SK-MEL-5 (cell line): ENCODE measurements around the gene LORICRIN. TPM values are rescaled to one million over a fixed set of nuclear protein-coding genes. Genes with fewer than 3 reads are reported as not detected.

Experiments
- DNase-seq: peaks from one replicate; pipeline ENCODE4 v3.0.0-alpha.2; 2016; ENCODE audit warnings: low read depth, low spot score
- in situ Hi-C: cut with HindIII; loops from 2 replicates; pipeline ENCODE4 v1.10.0; 2016; ENCODE audit warnings: low sequenced_read_pairs, high pct_unique_total_duplicates, low pct_unique_long_range_greater_than_20kb
- total RNA-seq: library from RNA; depleted of rRNA; stranded (reverse); fragments of >200 nt; shearing (Covaris generic); gene quantifications from 2 replicates; pipeline ENCODE4 v1.2.3, GENCODE V29; 2014

LORICRIN gene
- total RNA-seq, 1 experiment from 2014 or later: not detected

DNA sequence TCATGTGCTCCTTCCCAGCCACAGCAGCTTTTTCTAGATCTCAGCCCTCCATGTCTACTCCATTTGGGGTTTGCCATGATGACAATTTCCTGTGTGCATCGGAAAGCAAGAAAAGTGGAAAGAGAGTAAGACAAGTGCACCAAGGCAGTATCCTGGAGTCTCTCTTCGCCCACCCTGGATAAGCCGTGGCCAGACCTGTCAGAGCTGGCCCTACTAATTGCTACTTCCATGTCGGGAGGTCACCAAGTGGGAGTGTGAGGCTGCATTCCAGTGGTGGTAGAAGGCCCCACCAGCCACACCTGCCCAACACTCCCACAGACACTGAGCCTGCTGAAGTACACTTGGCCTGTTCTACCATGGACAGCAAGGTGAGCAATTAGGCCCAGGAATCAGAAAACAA is 14.0 kb upstream of the LORICRIN start:
- DNase-seq: no peak
- in situ Hi-C loops: no loop called here

DNA sequence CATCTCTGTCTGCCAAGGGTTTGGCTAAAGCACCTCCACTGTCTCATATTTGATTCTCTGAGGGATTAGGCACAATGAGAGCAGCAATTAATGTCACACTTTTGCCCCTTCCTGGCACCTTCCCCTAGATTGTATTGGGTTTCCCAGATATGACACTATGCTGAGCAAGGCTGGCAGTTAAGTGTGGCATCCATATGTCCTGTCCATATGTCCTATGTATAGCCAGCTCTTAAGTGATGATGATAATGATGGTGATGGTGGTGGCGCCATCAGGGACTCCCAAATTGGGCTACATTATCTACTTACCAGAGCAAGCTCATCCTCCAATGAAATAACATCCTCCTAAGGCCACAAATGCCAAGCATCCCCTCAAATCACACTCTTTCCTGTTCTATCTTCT is 13.5 kb upstream of the LORICRIN start:
- no peak for DNase-seq

DNA sequence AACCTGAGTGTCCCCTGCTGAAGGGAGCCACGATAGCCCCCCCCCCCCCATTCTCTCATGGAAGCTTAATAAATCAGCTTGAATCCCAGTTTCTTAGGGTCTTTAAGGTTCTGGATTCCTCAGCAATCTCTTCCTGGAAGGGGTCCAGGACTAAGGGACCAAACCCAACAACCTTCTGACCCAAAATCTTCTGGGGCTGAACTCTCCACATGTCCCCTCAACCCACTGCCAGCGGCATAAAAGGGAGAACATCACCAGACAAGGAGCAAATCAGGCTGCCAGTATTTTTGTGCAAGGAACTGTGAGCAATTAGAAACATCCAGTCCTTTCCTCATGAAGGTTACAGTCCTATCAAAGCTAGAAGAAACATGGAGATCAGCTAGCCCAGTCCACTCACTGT is 12.7 kb upstream of the LORICRIN start:
- in situ Hi-C loops: no loop called here
- DNase-seq: no peak

More for the DNA sequence above, 13.5 kb upstream of the LORICRIN start:
- in situ Hi-C loops: no loop called here

DNA sequence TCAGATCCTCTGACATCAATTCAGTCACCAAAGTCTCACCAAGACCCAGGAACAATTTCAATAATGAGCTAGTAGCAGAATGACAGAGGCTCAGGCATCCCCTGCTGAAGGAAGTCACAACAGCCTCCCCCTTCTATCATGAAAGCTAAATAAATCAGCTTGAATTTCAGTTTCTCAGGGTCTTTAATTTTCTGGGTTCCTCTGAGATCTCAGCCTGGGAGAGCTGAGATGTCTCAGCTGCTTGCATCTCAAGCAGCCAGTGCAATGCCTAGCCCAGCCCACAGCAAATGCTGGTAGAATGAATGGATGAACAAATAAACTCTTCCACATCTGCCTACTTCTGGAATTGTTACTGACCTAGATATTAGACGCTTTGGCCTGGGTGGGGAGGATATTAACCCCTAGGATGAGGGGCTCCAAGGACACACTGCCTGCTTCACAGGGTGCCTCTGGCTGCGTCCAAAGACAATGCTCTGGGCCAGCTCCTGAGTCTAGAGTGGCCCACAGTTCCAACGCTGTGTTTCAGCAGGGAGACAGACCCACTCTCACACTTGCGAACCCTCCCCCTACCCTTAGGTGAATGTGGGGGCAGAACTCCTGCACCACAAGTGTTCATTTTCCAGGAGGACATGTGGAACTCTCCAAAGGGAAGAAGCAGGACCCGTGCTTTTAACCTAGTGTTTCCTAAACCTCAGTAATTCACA is 11.2 kb upstream of the LORICRIN start:
- DNase-seq: no peak
- in situ Hi-C loops: no loop called here

DNA sequence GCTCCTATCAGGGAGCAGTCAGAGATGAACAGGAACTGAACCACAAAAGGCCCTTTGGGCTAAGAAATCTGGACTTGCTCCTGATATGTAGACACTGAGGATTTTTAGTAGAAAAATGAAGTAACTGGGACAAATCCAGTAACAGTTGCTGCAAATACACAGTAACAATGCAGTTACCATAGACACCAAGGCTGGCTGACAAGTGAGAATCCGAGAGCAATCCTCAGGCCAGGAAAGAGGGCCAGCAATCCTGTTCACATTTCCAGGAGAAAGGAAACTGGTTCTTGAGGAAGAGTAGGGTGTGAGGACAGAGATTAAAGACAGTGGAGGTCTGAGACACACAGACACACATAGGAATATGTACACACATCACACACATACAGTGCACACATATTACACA is 9.3 kb upstream of the LORICRIN start:
- in situ Hi-C loops: loop anchor here (25.0 kb wide), 1 partner anchor 1988 kb away; the partner anchor contains the start of gene PSMD4
- no peak for DNase-seq

DNA sequence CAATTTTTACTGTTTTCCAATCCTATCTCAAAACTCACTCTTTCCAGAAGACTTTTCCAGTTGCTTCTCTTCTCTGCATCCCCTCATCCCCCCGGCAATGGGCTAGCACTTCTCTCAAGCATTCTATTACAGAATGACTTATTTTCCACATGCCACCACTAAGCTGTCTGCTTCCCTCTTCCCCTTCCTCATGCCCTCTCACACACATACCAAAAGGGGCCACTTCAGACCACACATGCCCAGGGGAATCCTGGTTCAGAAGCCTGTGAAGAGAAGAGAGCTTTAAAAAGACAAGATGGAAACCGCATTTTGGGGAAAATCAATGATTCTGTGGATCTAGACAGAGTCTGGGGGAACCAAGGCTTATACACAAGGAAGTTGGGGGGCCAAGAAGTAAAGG is 8.4 kb upstream of the LORICRIN start:
- in situ Hi-C loops: loop anchor here (25.0 kb wide), 1 partner anchor 1989 kb away; the partner anchor contains the start of gene PSMD4
- DNase-seq: no peak

DNA sequence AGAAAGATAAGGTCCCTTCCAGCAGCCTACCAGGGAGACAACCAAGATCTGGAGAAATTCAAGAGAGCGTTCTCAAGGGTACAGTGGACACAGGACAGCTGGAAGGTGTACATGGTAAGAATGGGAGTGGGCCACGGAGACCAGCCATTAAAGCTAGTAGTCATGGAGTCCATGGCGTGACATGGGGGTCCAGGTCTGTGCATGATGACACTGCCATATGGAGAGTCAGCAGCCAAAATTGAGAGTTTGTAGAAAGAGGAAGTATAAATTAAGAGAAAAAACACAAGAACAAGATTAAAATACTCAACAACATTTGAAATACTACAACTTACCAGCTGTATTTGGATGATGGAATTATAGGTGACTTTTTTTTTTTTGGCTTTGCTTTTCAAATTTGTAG is 7.9 kb upstream of the LORICRIN start:
- in situ Hi-C loops: loop anchor here (25.0 kb wide), 1 partner anchor 1989 kb away; the partner anchor contains the start of gene PSMD4
- DNase-seq: no peak

DNA sequence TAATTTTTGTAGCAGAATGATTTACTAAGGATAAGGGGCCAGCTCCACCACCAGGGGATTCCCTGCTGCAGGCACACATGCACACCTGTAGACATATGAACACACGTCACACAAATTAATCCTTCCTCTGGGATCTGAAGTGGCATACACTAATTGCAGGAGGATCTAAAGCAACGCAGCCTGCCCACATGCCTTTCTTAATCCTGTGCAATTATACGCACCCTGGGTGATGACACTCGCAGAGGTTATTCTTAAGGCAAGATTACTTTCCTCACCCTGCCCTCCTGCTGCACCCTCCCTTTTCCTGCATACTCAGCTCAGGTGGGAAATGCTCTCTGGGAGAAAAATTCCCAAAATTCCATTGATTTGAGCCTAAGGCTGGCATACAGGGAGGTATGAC is 7.5 kb upstream of the LORICRIN start:
- DNase-seq: no peak
- in situ Hi-C loops: loop anchor here (25.0 kb wide), 1 partner anchor 1990 kb away; the partner anchor contains the start of gene PSMD4

DNA sequence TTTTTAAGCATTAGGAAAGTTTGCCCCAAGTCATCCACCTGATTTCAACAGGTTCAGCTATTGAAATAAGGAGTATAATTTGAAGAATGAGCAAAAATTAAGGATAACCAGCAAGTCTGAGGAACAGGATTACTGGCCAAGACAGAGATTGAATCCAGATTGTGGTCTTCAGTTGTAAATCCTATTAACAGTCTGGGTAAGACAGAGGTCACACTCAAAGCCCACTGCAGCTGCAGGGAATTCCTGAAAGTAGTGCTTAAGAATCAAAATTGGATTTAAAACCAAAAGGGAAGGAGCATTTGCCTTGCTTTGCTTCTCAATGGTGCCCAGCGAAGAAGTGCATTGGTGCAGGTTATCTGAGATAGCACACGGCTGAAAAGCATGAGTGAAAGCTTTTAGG is 6.4 kb upstream of the LORICRIN start:
- in situ Hi-C loops: loop anchor here (25.0 kb wide), 1 partner anchor 1991 kb away; the partner anchor contains the start of gene PSMD4
- no peak for DNase-seq

DNA sequence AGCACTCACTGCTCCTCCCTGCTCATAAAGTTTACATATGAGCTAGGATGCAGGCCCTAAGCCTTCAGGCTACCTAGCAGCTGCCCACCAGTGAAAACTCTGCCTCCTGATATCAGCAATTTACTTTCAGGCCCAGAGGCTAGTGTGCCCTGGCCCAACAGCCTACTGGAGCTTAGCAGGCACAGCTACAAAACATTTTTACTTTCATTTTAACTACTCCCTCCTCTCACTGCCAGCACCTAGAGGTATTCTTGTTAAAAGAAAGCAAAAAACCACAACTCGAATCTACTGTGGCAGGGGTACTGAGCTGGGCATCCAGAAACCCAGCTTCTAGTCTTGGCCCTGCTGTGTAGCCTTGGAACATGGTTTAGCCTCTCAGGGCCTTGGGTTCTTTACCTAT is 5.8 kb upstream of the LORICRIN start:
- DNase-seq: no peak
- in situ Hi-C loops: loop anchor here (25.0 kb wide), 1 partner anchor 1991 kb away; the partner anchor contains the start of gene PSMD4

DNA sequence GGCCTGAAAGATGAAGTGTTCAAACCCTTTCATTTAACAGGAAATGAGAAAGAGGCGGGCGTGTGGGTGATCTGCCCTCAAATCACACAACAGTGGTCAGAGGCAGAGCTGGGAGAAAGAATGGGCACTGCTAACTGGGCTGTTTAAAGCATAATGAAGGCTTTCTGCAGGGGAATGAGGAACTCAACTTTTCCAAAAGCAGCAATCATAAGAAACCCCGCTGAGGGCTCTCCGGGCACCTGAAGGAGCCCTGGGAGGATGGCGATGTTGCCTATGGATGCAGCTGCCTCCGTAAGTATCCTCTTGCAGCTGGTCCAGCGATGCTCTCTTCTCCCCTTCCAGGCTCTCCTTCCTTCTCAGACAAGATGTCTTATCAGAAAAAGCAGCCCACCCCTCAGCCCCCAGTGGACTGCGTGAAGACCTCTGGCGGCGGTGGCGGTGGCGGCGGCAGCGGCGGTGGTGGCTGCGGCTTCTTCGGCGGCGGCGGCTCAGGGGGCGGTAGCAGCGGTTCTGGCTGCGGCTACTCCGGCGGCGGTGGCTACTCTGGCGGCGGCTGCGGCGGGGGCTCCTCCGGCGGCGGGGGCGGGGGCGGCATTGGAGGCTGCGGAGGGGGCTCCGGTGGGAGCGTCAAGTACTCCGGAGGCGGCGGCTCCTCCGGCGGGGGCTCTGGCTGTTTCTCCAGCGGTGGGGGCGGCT is 1.2 kb downstream of the LORICRIN start:
- in situ Hi-C loops: loop anchor here (25.0 kb wide), 1 partner anchor 1998 kb away; the partner anchor contains the start of gene PSMD4
- no peak for DNase-seq

DNA sequence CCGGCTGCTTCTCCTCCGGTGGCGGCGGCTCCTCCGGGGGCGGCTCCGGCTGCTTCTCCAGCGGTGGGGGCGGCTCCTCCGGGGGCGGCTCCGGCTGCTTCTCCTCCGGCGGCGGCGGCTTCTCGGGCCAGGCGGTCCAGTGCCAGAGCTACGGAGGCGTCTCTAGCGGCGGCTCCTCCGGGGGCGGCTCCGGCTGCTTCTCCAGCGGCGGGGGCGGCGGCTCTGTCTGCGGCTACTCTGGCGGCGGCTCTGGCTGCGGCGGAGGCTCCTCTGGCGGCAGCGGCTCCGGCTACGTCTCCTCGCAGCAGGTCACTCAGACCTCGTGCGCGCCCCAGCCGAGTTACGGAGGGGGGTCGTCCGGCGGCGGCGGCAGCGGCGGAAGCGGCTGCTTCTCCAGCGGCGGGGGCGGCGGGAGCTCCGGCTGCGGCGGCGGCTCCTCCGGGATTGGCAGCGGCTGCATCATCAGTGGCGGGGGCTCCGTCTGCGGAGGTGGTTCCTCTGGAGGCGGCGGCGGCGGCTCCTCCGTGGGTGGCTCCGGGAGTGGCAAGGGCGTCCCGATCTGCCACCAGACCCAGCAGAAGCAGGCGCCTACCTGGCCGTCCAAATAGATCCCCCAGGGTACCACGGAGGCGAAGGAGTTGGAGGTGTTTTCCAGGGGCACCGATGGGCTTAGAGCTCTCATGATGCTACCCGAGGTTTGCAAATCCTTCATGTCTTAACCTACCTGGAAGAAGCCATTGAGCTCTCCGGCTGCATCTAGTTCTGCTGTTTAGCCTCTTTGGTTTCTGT is 2.0 kb downstream of the LORICRIN start:
- no peak for DNase-seq
- in situ Hi-C loops: loop anchor here (25.0 kb wide), 1 partner anchor 1999 kb away; the partner anchor contains the start of gene PSMD4

DNA sequence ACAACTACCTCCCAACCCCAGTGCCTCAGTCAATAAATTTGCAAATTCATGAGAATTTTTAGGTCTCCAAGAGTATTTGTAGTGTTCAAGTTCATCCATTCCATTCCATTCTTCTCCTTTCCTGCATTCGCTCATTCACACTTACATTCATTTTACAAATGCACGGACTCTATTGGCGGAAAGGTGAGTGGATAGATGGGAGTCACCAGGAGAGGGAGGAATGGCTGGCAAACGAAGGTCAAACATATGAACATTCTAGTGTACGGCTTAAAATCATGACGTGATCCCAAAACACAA is 2.5 kb downstream of the LORICRIN start:
- in situ Hi-C loops: loop anchor here (25.0 kb wide), 1 partner anchor 2000 kb away; the partner anchor contains the start of gene PSMD4
- no peak for DNase-seq

DNA sequence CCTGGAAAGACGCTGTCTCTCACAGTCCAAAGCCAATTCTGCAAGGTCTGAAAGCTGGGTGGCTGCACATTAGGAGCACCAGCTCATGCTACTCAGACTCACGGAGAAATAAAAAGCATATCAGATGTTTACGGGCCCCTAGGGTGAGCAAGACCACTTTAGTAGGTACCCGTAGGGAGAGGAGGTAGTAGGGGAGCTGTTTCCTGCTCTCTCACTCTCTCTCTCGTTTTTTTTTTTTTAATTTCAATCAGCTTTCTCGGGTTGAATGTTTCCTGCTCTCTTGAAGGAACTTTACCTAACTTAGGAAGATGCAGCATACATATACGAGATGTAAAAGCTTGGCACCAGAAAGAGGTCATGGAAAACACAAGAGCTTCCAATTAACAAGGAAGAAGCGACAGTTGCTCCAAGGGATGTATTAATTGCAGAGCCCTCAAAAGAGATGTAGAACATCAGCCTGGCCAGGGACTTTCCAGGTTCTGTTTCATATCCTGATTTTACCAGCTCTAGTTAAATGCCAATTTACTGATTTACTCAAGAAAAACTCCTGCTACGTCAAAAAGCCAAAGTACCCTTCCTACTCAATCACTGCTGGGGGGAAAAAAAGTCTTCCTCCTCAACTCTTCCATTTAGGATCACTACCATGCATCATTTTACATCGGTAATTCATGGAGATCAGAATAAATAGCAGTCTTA is 3.1 kb downstream of the LORICRIN start:
- DNase-seq: no peak
- in situ Hi-C loops: loop anchor here (25.0 kb wide), 1 partner anchor 2000 kb away; the partner anchor contains the start of gene PSMD4

DNA sequence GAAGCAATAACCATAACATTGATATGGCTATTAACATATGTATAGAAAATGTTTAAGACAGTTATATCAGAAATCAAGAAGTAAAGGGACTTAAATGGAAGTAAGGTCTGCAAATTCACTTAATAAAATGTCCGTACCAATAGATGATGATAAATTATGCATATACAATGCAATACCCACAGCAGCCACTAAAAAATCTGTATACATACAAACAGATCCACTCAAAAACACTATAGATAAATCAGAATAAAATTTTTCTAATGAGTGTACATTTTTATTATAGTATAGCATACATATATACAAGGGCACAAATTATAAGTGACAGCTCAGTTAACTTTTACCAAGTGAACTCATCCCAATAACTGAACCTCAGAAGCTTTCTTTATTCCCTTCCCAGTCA is 6.0 kb downstream of the LORICRIN start:
- DNase-seq: no peak
- in situ Hi-C loops: loop anchor here (25.0 kb wide), 1 partner anchor 2003 kb away; the partner anchor contains the start of gene PSMD4

DNA sequence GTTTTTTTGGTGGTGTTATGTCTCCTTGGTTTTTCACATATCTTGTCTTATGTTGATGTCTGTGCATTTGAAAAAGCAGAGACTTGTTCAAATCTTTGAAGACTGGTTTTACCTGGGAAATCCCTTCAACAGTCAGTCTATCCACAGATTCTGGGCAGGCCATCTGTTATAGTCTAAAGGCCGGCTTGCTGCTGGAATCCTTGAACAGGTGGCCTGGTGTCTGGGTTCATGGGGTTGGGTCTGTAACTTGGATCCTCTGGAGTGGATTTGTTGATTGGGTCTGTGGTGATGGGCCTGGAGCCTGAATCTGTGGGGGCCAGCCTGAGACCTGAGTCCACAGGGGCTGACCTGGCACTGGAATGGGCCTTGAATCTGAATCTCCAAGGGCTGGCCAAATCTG is 12.2 kb downstream of the LORICRIN start:
- DNase-seq: no peak
- in situ Hi-C loops: loop anchor here (25.0 kb wide), 1 partner anchor 2009 kb away; the partner anchor contains the start of gene PSMD4

DNA sequence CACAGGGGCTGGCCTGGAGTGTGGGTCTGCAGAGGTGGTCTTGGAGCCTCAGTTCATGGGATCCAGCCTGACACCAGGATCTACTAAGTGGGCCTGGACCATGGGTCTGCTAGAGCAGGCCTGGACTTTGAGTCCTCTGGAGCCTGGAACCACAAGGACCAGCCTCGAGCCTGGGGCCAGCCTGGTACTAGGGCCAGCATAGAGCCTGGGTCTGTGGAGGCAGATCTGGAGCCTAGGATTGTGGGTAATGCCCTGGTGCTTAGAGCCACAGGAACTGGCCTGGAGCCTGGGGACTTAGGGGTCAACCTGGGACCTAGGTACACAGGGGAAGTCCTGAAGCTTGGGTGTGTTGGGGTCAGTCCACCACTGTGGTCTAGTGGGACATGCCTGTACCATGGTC is 12.7 kb downstream of the LORICRIN start:
- no peak for DNase-seq
- in situ Hi-C loops: loop anchor here (25.0 kb wide), 1 partner anchor 2010 kb away; the partner anchor contains the start of gene PSMD4
